ENCODE data around the gene CFD.
"Not testable (repeated sequence)": the region's sequence is repeated elsewhere in the genome, so short reads cannot be mapped to it uniquely, and the experiment has no call there.

DNA sequence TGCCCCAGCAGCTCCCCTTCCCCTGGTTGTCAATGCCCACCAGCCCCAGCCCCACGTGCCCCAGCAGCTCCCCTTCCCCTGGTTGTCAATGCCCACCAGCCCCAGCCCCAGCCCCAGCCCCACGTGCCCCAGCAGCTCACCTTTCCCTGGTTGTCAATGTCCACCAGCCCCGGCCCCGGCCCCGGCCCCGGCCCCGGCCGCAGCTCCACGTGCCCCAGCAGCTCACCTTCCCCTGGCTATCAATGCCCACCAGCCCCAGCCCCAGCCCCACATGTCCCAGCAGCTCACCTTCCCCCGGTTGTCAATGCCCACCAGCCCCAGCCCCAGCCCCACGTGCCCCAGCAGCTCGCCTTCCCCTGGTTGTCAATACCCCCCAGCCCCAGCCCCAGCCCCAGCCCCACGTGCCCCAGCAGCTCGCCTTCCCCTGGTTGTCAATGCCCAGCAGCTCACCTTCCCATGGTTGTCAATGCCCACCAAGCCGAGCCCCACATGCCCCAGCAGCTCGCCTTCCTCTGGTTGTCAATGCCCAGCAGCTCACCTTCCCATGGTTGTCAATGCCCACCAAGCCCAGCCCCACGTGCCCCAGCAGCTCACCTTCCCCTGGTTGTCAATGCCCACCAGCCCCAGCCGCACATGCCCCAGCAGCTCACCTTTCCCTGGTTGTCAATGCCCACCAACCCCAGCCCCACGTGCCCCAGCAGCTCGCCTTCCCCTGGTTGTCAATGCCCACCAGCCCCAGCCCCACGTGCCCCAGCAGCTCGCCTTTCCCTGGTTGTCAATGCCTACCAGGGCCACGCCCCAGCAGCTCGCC, 19.5 kb downstream of the CFD start:
- not testable (repeated sequence) for TF ChIP-seq SP2 (tag by site-specific recombination; IDR thresholded peaks at IDR 0.05); ZNF114 (tag by site-specific recombination; IDR thresholded peaks at IDR 0.05); ZNF600 (tag by site-specific recombination; IDR thresholded peaks at IDR 0.05); ZNF785 (tag by site-specific recombination; IDR thresholded peaks at IDR 0.05); ZNF629 (tag by site-specific recombination; IDR thresholded peaks at IDR 0.05); ZNF274 (IDR thresholded peaks at IDR 0.05; ENCODE audit: low read length); ZNF274 (tag by site-specific recombination; IDR thresholded peaks at IDR 0.05; ENCODE audit: borderline replicate concordance); ZNF558 (tag by site-specific recombination; IDR thresholded peaks at IDR 0.05); ZNF174 (tag by site-specific recombination; IDR thresholded peaks at IDR 0.05); ZNF510 (tag by site-specific recombination; IDR thresholded peaks at IDR 0.05; ENCODE audit: insufficient replicate concordance)
- TF ChIP-seq, protein P1, sequence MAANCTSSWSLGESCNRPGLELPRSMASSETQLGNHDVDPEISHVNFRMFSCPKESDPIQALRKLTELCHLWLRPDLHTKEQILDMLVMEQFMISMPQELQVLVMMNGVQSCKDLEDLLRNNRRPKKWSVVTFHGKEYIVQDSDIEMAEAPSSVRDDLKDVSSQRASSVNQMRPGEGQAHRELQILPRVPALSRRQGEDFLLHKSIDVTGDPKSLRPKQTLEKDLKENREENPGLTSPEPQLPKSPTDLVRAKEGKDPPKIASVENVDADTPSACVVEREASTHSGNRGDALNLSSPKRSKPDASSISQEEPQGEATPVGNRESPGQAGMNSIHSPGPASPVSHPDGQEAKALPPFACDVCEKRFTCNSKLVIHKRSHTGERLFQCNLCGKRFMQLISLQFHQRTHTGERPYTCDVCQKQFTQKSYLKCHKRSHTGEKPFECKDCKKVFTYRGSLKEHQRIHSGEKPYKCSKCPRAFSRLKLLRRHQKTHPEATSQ (tag by site-specific recombination; IDR thresholded peaks at IDR 0.05) = not testable (repeated sequence)
- TF ChIP-seq, protein P2, sequence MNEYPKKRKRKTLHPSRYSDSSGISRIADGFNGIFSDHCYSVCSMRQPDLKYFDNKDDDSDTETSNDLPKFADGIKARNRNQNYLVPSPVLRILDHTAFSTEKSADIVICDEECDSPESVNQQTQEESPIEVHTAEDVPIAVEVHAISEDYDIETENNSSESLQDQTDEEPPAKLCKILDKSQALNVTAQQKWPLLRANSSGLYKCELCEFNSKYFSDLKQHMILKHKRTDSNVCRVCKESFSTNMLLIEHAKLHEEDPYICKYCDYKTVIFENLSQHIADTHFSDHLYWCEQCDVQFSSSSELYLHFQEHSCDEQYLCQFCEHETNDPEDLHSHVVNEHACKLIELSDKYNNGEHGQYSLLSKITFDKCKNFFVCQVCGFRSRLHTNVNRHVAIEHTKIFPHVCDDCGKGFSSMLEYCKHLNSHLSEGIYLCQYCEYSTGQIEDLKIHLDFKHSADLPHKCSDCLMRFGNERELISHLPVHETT (tag by site-specific recombination; IDR thresholded peaks at IDR 0.05) = not testable (repeated sequence)
- TF ChIP-seq, protein P3, sequence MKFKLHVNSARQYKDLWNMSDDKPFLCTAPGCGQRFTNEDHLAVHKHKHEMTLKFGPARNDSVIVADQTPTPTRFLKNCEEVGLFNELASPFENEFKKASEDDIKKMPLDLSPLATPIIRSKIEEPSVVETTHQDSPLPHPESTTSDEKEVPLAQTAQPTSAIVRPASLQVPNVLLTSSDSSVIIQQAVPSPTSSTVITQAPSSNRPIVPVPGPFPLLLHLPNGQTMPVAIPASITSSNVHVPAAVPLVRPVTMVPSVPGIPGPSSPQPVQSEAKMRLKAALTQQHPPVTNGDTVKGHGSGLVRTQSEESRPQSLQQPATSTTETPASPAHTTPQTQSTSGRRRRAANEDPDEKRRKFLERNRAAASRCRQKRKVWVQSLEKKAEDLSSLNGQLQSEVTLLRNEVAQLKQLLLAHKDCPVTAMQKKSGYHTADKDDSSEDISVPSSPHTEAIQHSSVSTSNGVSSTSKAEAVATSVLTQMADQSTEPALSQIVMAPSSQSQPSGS (tag by site-specific recombination; IDR thresholded peaks at IDR 0.05; ENCODE audit: low read depth) = not testable (repeated sequence)
